ENCODE measurements around the gene CLIC4. TPM values are rescaled to one million over a fixed set of nuclear protein-coding genes. Genes with fewer than 3 reads are reported as not detected.
"Not testable (repeated sequence)": the region's sequence is repeated elsewhere in the genome, so short reads cannot be mapped to it uniquely, and the experiment has no call there.

CLIC4 gene
- polyA plus RNA-seq, 3 donors = 9.7 to 38.1 (median 24.6) TPM

DNA sequence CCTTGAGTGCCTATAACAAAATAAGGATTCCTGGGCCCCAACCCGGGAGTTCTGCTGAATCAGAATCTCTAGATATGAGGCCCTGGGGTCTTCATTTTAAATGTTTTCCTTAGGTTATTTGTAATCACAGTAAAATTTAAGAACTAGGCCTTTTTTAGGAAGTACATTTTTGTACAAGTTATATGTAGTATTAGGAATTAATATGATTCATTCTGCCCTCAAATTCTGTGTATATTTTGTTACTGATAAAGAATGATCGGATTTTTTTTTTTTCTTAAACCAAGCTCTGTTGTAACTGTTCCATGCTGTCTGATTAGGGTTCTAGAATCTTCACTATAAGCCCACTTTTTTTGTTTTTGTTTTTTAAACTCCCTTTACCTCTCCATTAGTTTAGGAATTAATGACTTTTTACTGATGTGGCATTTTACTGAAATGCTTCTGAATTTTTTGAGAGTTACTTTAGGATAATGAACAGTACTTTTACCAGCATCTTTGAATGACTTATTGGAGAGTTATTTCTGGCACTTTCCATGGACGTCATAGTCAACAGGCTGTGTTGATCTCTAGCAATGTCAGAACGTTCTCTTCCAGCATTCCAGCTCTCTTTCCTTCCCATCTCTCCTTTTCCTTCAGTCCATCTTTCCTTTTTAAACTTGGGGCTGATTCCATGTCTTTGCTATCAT, 48.3 kb downstream of the CLIC4 start:
- Histone ChIP-seq H3K27me3 (ENCODE audit: control insufficient read depth in 2 of 2, insufficient read depth in 2 of 2, low read length in 2 of 2) (no peaks in the 10 kb centered on the region), H2AFZ (ENCODE audit: insufficient read depth, low read depth, low read length, poor library complexity, severe bottlenecking) (no peak overlapping the region), H3K36me3 (replicated peaks in 1 of 2; ENCODE audit: control insufficient read depth in 1 of 2, insufficient read depth in 2 of 2, low read length in 2 of 2) (peaks cover 3 to 11% of the 10 kb centered on the region in 2 donors), H3K9me3 (replicated peaks in 1 of 2; ENCODE audit: control insufficient read depth in 1 of 2, insufficient read depth in 1 of 2, low read length in 2 of 2) (no peaks in the 10 kb centered on the region), H3K79me2 (ENCODE audit: insufficient read depth, low read length) (peaks cover 40% of the 10 kb centered on the region), H3K9ac (ENCODE audit: insufficient read depth, low read length, poor library complexity, severe bottlenecking) (no peak overlapping the region), H3K4me2 (replicated peaks; ENCODE audit: extremely low read depth, low read length, poor library complexity, severe bottlenecking) (no peak overlapping the region), H4K20me1 (ENCODE audit: insufficient read depth, low read length) (peaks cover 23% of the 10 kb centered on the region), H3K27ac (ENCODE audit: low read depth in 1 of 2, low read length in 2 of 2) (no peak overlapping the region), H3K4me3 (replicated peaks in 1 of 3; ENCODE audit: low read depth in 2 of 3, low read length in 3 of 3) (no peak overlapping the region), H3K4me1 (ENCODE audit: control insufficient read depth in 1 of 2, insufficient read depth in 2 of 2, low read length in 2 of 2) (peaks cover 3 to 13% of the 10 kb centered on the region in 2 donors)
- no peak for DNase-seq
- peak overlapping the region in 2 of 7 donors; percentile 16 to 39 for H3K27ac Mint-ChIP-seq
- no CpG with 5 or more reads among the region's 4 CpGs for WGBS (ENCODE audit: insufficient coverage)
- intact Hi-C loops (cut with micrococcal nuclease) = no loop called here
- H3K27me3 Mint-ChIP-seq (ENCODE audit: low read depth in 3 of 3) = no peaks in the 10 kb centered on the region
- peaks cover 6 to 11% of the 10 kb centered on the region in 2 donors for H3K36me3 Mint-ChIP-seq
- H3K4me3 Mint-ChIP-seq = no peak overlapping the region
- H3K4me1 Mint-ChIP-seq = peaks cover 16% of the 10 kb centered on the region
- TF ChIP-seq, protein P1, sequence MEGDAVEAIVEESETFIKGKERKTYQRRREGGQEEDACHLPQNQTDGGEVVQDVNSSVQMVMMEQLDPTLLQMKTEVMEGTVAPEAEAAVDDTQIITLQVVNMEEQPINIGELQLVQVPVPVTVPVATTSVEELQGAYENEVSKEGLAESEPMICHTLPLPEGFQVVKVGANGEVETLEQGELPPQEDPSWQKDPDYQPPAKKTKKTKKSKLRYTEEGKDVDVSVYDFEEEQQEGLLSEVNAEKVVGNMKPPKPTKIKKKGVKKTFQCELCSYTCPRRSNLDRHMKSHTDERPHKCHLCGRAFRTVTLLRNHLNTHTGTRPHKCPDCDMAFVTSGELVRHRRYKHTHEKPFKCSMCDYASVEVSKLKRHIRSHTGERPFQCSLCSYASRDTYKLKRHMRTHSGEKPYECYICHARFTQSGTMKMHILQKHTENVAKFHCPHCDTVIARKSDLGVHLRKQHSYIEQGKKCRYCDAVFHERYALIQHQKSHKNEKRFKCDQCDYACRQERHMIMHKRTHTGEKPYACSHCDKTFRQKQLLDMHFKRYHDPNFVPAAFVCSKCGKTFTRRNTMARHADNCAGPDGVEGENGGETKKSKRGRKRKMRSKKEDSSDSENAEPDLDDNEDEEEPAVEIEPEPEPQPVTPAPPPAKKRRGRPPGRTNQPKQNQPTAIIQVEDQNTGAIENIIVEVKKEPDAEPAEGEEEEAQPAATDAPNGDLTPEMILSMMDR (IDR thresholded peaks at IDR 0.05) = no peak
- H3K9me3 Mint-ChIP-seq = peaks cover 0 to 4% (median 2%) of the 10 kb centered on the region in 7 donors

- H3K27ac ChIP-seq (ENCODE audit: low read depth in 1 of 2, low read length in 2 of 2); H3K27me3 Mint-ChIP-seq (ENCODE audit: low read depth in 3 of 3); H3K9me3 ChIP-seq (replicated peaks in 1 of 2; ENCODE audit: control insufficient read depth in 1 of 2, insufficient read depth in 1 of 2, low read length in 2 of 2); H3K4me2 ChIP-seq (replicated peaks; ENCODE audit: extremely low read depth, low read length, poor library complexity, severe bottlenecking); H3K4me3 ChIP-seq (replicated peaks in 1 of 3; ENCODE audit: low read depth in 2 of 3, low read length in 3 of 3); H3K9me3 Mint-ChIP-seq; intact Hi-C loops (cut with micrococcal nuclease); H3K9ac ChIP-seq (ENCODE audit: insufficient read depth, low read length, poor library complexity, severe bottlenecking); H3K4me3 Mint-ChIP-seq; H2AFZ ChIP-seq (ENCODE audit: insufficient read depth, low read depth, low read length, poor library complexity, severe bottlenecking); H3K27me3 ChIP-seq (ENCODE audit: control insufficient read depth in 2 of 2, insufficient read depth in 2 of 2, low read length in 2 of 2); DNase-seq: not testable (repeated sequence)
- peaks cover 38% of the 10 kb centered on the region for H3K79me2 ChIP-seq (ENCODE audit: insufficient read depth, low read length)
- peaks cover 3 to 11% of the 10 kb centered on the region in 2 donors for H3K36me3 ChIP-seq (replicated peaks in 1 of 2; ENCODE audit: control insufficient read depth in 1 of 2, insufficient read depth in 2 of 2, low read length in 2 of 2)
- peaks cover 9 to 16% of the 10 kb centered on the region in 2 donors for H3K36me3 Mint-ChIP-seq
- H4K20me1 ChIP-seq (ENCODE audit: insufficient read depth, low read length) = peaks cover 23% of the 10 kb centered on the region
- WGBS (ENCODE audit: insufficient coverage) = no CpG with 5 or more reads among the region's 2 CpGs
- H3K4me1 Mint-ChIP-seq = peaks cover 16% of the 10 kb centered on the region
- peaks cover 3 to 13% of the 10 kb centered on the region in 2 donors for H3K4me1 ChIP-seq (ENCODE audit: control insufficient read depth in 1 of 2, insufficient read depth in 2 of 2, low read length in 2 of 2)
- H3K27ac Mint-ChIP-seq = peak overlapping the region in 2 of 7 donors; percentile 16 to 39
Observed at GRCh38 chr1:24794130-24794502, 48.9 kb downstream of the CLIC4 start.
